Inflammatory macrophage treated with lipopolysaccharide for 1 hour (primary cell): ENCODE measurements around the gene ERICH3.
"Not testable (repeated sequence)": the region's sequence is repeated elsewhere in the genome, so short reads cannot be mapped to it uniquely, and the experiment has no call there.

Source experiments
- DNase-seq, 2 donors: peaks; one replicate each; pipeline ENCODE4 v3.0.0-alpha.2; 2020 to 2022

ERICH3 gene

GRCh38 chr1:74681001-74681400, 7.4 kb upstream of the ERICH3 start:
- no peak for DNase-seq

GRCh38 chr1:74679811-74680210, 6.2 kb upstream of the ERICH3 start:
- DNase-seq: no peak

GRCh38 chr1:74677926-74678325, 4.3 kb upstream of the ERICH3 start:
- DNase-seq: no peak

- DNase-seq: no peak
These were observed 871 bp upstream of the ERICH3 start for GRCh38 chr1:74674278-74675048.

GRCh38 chr1:74670866-74671265, 2.7 kb downstream of the ERICH3 start:
- not testable (repeated sequence) for DNase-seq

- DNase-seq: no peak
These were observed 18.9 kb downstream of the ERICH3 start for GRCh38 chr1:74654708-74655107.

- DNase-seq: no peak
These were observed 20.9 kb downstream of the ERICH3 start for GRCh38 chr1:74652711-74653139.

- DNase-seq: no peak
These were observed 23.0 kb downstream of the ERICH3 start for GRCh38 chr1:74650561-74650960.

GRCh38 chr1:74641876-74642275, 31.7 kb downstream of the ERICH3 start:
- no peak for DNase-seq

GRCh38 chr1:74641161-74641560, 32.4 kb downstream of the ERICH3 start:
- DNase-seq: no peak

- no peak for DNase-seq
These were observed 36.3 kb downstream of the ERICH3 start for GRCh38 chr1:74637296-74637695.

GRCh38 chr1:74629283-74629682, 44.3 kb downstream of the ERICH3 start:
- DNase-seq: no peak

- no peak for DNase-seq
These were observed 49.9 kb downstream of the ERICH3 start for GRCh38 chr1:74623716-74624115.

- DNase-seq: no peak
These were observed 53.4 kb downstream of the ERICH3 start for GRCh38 chr1:74620242-74620641.

- no peak for DNase-seq
These were observed 54.6 kb downstream of the ERICH3 start for GRCh38 chr1:74618974-74619373.

- DNase-seq: no peak
These were observed 59.7 kb downstream of the ERICH3 start for GRCh38 chr1:74613894-74614293.

- no peak for DNase-seq
These were observed 61.7 kb downstream of the ERICH3 start for GRCh38 chr1:74611887-74612286.

GRCh38 chr1:74610961-74611360, 62.6 kb downstream of the ERICH3 start:
- no peak for DNase-seq

- no peak for DNase-seq
These were observed 63.7 kb downstream of the ERICH3 start for GRCh38 chr1:74609810-74610371.

GRCh38 chr1:74596717-74597116, 76.9 kb downstream of the ERICH3 start:
- no peak for DNase-seq

GRCh38 chr1:74593887-74594866, 79.4 kb downstream of the ERICH3 start:
- no peak for DNase-seq

- no peak for DNase-seq
These were observed 80.8 kb downstream of the ERICH3 start for GRCh38 chr1:74592580-74593355.

- no peak for DNase-seq
These were observed 81.6 kb downstream of the ERICH3 start for GRCh38 chr1:74591949-74592348.
